ENCODE measurements around the gene VIPR1. TPM values are rescaled to one million over a fixed set of nuclear protein-coding genes. Genes with fewer than 3 reads are reported as not detected.
A peak's percentile ranks its signal among the peaks of the same experiment; 100 is the strongest.

Gene VIPR1
- total RNA-seq, 3 donors from 2014 or later: 2.2 to 4.7 (median 4.6) TPM

DNA sequence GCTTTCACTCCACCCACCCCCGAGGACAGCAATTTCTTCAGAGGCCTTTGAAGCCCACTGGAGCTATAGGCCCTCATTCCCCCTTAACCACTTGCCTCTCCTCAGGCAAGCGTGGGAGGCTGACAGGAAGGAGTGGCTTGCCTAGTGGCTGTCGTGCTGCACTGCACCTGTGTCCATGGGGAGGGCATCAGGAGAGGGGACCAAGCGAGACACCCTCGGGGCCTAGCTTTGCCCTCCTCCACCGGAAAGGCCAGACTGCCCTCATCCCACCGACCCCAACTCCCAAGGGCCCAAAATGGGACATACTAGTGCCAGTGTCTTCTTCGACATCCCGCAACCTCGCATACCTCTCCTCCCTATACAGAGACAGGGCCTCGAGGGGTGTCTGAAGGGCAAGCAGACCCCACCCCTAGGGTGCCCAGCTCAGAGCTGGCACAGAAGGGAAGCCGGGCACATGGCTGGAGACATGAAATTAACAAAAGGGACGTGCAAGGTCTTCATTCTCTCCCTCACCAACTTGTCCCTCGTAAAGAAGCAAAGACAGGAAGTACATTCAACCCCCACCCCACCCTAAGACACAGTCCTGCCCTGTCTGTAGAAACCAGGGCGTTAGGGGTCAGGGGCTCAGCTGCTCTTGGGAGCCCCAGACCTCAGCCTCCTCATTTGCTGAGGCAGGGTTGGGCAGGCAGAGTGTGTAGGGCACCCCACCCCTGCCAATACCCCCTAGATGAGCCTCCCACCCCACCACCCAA is 24.3 kb downstream of the VIPR1 start:
- peak; percentile 46 for DNase-seq
- peaks cover 9% of the 10 kb centered on the region for H3K36me3 Mint-ChIP-seq (ENCODE audit: insufficient read depth)
- H3K9me3 Mint-ChIP-seq: no peaks in the 10 kb centered on the region
- no peak overlapping the region for H3K4me3 Mint-ChIP-seq
- ATAC-seq: peak; percentile 87 to 91
- H3K4me1 Mint-ChIP-seq (ENCODE audit: low read depth): peaks cover 57% of the 10 kb centered on the region
- no peaks in the 10 kb centered on the region for H3K27me3 Mint-ChIP-seq (ENCODE audit: low read depth)

DNA sequence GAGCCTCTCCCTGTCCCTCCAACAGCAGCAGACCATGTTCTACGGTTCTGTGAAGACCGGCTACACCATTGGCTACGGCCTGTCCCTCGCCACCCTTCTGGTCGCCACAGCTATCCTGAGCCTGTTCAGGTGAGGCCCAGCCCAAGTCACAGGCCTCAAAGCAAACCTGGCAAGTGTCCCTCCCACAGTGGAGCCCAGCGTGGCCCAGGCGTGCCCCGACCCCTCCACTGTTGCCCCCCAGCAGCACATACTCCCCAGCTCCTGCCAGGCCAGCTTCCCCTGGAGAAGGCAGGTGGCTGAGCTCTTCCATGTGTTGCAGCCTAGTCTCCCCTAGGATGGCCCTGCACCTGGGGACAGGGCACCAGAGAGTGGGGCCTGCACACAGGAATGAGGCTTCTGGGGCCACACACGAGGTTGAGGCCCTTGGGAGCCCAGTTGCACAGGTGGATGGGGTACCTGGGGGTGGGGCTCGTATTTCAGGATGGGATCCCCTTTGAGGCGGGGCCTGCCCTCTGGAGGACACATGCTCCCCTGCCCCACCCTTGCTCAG is 25.0 kb downstream of the VIPR1 start:
- Mint-ChIP-seq H3K36me3 (ENCODE audit: insufficient read depth) (peaks cover 13% of the 10 kb centered on the region), H3K9me3 (no peaks in the 10 kb centered on the region), H3K4me1 (ENCODE audit: low read depth) (peaks cover 63% of the 10 kb centered on the region), H3K27me3 (ENCODE audit: low read depth) (no peaks in the 10 kb centered on the region), H3K4me3 (no peak overlapping the region)
- DNase-seq (no peak), ATAC-seq (peak; percentile 6 to 10)

DNA sequence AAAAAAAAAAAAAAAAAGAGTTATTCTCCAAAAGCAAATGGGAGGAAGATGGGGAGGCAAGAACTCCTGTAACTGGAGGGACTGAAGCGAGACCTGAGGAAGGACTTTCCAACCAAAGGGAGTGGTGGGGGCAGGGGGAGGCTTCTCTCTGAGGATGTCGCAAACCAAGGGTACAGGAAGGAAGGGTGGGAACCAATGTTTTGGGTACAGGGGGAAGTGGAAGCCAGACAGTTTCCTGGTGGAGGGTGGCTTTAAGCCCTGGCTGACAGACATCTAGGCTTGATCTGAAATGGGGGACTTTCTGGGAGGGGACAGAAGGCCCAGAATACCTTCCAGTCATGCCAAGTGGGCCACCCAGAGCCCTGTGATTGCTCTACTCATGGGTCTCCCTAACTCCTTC is 27.0 kb downstream of the VIPR1 start:
- peaks cover 14% of the 10 kb centered on the region for H3K36me3 Mint-ChIP-seq (ENCODE audit: insufficient read depth)
- ATAC-seq (no peak), DNase-seq (no peak)
- H3K4me3 Mint-ChIP-seq: peak overlapping the region; percentile 42
- no peaks in the 10 kb centered on the region for H3K27me3 Mint-ChIP-seq (ENCODE audit: low read depth)
- no peaks in the 10 kb centered on the region for H3K9me3 Mint-ChIP-seq
- H3K4me1 Mint-ChIP-seq (ENCODE audit: low read depth): peaks cover 81% of the 10 kb centered on the region

DNA sequence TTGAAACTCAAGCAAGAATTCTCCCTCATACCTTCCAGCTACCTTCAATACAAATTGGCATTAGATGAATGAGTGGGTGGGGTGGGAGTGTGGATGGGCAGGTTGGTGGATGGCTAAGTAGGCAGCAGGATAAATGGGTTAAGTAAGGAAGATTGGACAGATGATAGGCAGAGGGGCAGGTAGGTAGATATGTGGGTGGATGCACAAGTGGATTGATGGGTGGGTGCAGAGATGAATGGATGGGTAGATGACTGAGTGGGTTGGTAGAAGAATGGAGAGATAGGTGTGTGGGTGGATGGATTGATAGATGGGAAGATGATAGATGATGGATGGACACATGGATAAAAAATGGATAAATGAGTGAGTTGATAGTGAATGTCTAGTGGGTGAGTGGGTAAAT is 27.6 kb downstream of the VIPR1 start:
- peak overlapping the region; percentile 42 for H3K4me3 Mint-ChIP-seq
- H3K27me3 Mint-ChIP-seq (ENCODE audit: low read depth): no peaks in the 10 kb centered on the region
- H3K9me3 Mint-ChIP-seq: no peaks in the 10 kb centered on the region
- ATAC-seq (no peak), DNase-seq (no peak)
- H3K4me1 Mint-ChIP-seq (ENCODE audit: low read depth): peaks cover 85% of the 10 kb centered on the region
- peaks cover 14% of the 10 kb centered on the region for H3K36me3 Mint-ChIP-seq (ENCODE audit: insufficient read depth)

DNA sequence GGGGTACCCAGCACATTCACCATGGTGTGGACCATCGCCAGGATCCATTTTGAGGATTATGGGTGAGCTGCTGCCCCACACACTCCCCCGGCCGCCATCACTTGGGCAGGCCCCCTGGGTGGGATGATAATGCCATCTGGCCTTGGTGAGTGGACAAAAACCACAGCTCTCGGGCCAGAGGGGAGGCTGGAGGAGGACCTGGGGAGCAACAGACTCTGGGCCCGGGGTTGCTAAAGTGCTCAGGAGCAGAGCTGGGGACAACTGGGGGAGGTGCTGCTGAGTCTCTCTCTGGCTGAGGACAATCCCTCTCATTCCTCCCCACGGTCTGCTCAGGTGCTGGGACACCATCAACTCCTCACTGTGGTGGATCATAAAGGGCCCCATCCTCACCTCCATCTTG is 29.0 kb downstream of the VIPR1 start:
- no peak overlapping the region for H3K4me3 Mint-ChIP-seq
- peaks cover 79% of the 10 kb centered on the region for H3K4me1 Mint-ChIP-seq (ENCODE audit: low read depth)

DNA sequence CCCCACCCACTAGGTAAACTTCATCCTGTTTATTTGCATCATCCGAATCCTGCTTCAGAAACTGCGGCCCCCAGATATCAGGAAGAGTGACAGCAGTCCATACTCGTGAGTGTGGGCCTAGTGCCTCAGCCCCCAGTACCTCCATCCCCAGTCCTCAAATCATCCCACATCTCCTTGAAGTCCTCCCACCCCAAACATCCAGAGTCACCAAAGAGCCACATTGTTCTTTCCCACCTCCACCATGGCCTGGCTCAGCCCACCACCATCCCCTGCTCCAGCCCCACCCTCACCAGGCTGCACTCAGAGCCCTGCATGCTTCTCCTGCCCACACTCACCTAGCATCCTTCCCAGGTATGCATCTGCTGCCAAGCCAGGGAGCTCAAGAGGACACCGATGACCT is 29.8 kb downstream of the VIPR1 start:
- H3K27me3 Mint-ChIP-seq (ENCODE audit: low read depth): no peaks in the 10 kb centered on the region
- H3K4me1 Mint-ChIP-seq (ENCODE audit: low read depth): peaks cover 72% of the 10 kb centered on the region
- H3K9me3 Mint-ChIP-seq: no peaks in the 10 kb centered on the region
- H3K36me3 Mint-ChIP-seq (ENCODE audit: insufficient read depth): peaks cover 14% of the 10 kb centered on the region
- H3K4me3 Mint-ChIP-seq: no peak overlapping the region
- ATAC-seq (no peak), DNase-seq (no peak)

More for the DNA sequence above, 29.0 kb downstream of the VIPR1 start:
- H3K9me3 Mint-ChIP-seq: no peaks in the 10 kb centered on the region
- no peak for DNase-seq
- peaks cover 14% of the 10 kb centered on the region for H3K36me3 Mint-ChIP-seq (ENCODE audit: insufficient read depth)
- H3K27me3 Mint-ChIP-seq (ENCODE audit: low read depth): no peaks in the 10 kb centered on the region
- ATAC-seq: no peak

DNA sequence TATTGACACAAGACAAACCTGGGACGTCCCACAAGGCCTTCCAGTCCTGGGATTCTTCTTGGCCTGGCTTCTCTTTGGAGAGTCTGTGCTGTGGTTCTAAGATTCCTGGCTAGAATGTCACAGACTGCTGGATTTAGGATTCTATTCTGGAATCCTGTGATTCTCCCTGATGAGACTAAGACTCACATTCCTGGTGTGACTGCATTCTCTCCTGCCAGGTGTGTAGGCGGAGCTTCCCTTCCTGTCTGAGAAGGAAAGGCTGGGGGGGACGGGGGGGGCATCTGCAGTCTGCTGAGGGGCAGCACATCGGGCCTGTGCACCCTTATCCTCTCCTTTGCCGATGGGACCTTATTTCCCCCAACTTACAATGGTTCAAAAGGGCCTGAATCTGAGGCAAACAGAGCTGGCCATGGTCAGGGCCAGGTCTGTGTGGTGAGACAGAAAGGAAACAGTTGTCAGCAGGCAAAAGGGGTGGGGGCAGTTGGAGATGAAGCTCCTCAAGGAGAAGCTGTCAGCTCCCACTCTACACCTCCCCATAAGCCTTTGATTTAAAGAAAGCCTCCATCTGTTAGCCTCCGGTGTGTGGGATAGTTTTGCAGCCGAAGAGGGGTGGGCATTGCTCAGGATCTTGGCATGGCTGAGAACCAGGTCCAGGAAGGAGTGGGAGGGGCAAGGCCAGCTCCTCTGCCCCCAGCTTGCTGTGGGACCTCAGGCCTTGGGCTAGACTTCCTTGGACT is 30.9 kb downstream of the VIPR1 start:
- peaks cover 64% of the 10 kb centered on the region for H3K4me1 Mint-ChIP-seq (ENCODE audit: low read depth)

DNA sequence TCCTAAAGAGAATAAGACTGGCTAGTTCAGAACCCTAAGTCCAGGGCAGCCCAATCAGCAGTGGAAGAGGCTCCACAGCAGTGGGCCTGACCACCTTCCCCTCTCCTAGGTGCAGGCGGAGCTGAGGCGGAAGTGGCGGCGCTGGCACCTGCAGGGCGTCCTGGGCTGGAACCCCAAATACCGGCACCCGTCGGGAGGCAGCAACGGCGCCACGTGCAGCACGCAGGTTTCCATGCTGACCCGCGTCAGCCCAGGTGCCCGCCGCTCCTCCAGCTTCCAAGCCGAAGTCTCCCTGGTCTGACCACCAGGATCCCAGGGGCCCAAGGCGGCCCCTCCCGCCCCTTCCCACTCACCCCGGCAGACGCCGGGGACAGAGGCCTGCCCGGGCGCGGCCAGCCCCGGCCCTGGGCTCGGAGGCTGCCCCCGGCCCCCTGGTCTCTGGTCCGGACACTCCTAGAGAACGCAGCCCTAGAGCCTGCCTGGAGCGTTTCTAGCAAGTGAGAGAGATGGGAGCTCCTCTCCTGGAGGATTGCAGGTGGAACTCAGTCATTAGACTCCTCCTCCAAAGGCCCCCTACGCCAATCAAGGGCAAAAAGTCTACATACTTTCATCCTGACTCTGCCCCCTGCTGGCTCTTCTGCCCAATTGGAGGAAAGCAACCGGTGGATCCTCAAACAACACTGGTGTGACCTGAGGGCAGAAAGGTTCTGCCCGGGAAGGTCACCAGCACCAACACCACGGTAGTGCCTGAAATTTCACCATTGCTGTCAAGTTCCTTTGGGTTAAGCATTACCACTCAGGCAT is 33.7 kb downstream of the VIPR1 start:
- no peaks in the 10 kb centered on the region for H3K27me3 Mint-ChIP-seq (ENCODE audit: low read depth)
- H3K9me3 Mint-ChIP-seq: no peaks in the 10 kb centered on the region
- H3K36me3 Mint-ChIP-seq (ENCODE audit: insufficient read depth): peaks cover 5% of the 10 kb centered on the region
- H3K4me3 Mint-ChIP-seq: no peak overlapping the region
- DNase-seq (peak; percentile 23), ATAC-seq (peak; percentile 41 to 51)
- peaks cover 42% of the 10 kb centered on the region for H3K4me1 Mint-ChIP-seq (ENCODE audit: low read depth)

More for the DNA sequence above, 30.9 kb downstream of the VIPR1 start:
- no peak overlapping the region for H3K4me3 Mint-ChIP-seq
- H3K9me3 Mint-ChIP-seq: no peaks in the 10 kb centered on the region
- no peaks in the 10 kb centered on the region for H3K27me3 Mint-ChIP-seq (ENCODE audit: low read depth)
- ATAC-seq: no peak
- DNase-seq: no peak
- H3K36me3 Mint-ChIP-seq (ENCODE audit: insufficient read depth): peaks cover 13% of the 10 kb centered on the region

DNA sequence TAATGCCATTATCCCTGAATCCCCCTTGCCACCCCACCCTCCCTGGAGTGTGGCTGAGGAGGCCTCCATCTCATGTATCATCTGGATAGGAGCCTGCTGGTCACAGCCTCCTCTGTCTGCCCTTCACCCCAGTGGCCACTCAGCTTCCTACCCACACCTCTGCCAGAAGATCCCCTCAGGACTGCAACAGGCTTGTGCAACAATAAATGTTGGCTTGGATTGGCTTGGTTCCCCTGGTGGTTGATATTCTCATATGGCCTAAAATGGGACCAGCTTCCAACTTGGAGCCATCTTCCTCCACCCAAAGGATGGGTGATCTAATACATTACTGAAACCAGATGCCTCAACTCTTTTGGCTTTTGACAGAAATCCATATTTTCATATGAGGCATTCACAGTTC is 34.9 kb downstream of the VIPR1 start:
- H3K4me1 Mint-ChIP-seq (ENCODE audit: low read depth): peaks cover 31% of the 10 kb centered on the region
- ATAC-seq: no peak

DNA sequence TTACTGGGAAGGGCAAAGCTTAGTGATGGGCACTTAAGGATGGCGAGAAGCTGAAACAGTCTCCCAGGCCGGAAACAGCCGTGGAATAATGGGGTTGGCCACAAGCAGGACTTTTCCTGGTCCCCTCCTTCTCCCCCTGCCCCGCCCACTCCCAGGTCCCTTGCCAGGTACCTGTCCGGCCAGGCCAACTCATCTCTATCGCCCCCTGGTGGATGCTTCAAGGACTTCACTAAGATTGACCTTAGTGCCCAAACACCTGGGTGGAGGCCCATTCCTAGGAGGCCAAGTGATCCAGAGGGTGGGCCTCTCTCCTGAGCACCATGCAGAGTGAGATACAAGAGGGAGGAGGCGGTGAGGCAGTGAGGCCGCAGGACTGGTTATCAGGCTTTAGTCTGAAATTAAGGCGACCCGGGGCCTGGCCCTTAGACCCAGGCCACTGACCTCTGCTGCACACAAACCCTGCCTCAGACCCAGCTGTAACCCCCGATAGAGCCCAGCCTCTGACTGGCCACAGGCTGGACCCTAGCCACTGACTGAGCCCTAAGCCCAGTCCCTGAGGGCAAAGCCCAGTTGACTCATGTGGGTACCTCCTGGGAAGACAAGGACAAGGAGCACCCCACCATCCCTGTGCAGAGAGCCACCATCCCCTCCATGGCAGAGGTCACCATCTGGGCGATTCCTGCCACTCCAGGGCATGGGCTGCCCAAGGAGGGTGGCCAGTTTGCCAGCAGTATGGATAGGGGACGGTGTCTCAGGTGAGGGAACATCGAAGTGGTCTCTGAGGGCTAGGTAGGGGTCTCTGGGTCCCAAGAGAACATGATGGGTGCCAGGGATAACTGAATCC is 37.6 kb downstream of the VIPR1 start:
- H3K27me3 Mint-ChIP-seq (ENCODE audit: low read depth): no peaks in the 10 kb centered on the region
- H3K4me1 Mint-ChIP-seq (ENCODE audit: low read depth): peaks cover 8% of the 10 kb centered on the region
- no peak overlapping the region for H3K4me3 Mint-ChIP-seq
- H3K9me3 Mint-ChIP-seq: no peaks in the 10 kb centered on the region
- no peaks in the 10 kb centered on the region for H3K36me3 Mint-ChIP-seq (ENCODE audit: insufficient read depth)
- DNase-seq (peak; percentile 59), ATAC-seq (peak; percentile 56 to 63)

More for the DNA sequence above, 34.9 kb downstream of the VIPR1 start:
- DNase-seq: no peak
- H3K27me3 Mint-ChIP-seq (ENCODE audit: low read depth): no peaks in the 10 kb centered on the region
- peaks cover 2% of the 10 kb centered on the region for H3K36me3 Mint-ChIP-seq (ENCODE audit: insufficient read depth)
- no peak overlapping the region for H3K4me3 Mint-ChIP-seq
- H3K9me3 Mint-ChIP-seq: no peaks in the 10 kb centered on the region

DNA sequence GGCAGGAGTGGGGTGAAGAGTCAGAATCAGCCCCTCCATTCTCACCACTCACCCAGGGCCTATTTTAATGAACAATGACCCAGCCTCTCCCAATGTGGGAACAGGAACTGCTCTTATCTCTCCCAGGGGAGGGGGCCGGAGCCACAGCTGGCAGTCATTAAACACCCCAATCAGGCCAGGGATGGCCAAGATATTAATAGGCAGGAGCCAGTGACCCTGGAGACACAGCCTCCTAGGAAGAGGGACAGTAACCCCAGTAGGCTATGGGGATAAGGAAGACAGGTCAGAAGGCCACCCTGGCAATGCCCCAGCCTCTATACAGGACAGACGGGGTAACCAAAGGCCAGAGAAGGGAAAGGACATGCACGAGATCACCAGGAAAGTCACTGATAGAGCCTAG is 38.6 kb downstream of the VIPR1 start:
- no peak overlapping the region for H3K4me3 Mint-ChIP-seq
- H3K27me3 Mint-ChIP-seq (ENCODE audit: low read depth): no peaks in the 10 kb centered on the region
- H3K9me3 Mint-ChIP-seq: no peaks in the 10 kb centered on the region
- no peaks in the 10 kb centered on the region for H3K36me3 Mint-ChIP-seq (ENCODE audit: insufficient read depth)
- DNase-seq (no peak), ATAC-seq (no peak)
- H3K4me1 Mint-ChIP-seq (ENCODE audit: low read depth): peaks cover 8% of the 10 kb centered on the region

DNA sequence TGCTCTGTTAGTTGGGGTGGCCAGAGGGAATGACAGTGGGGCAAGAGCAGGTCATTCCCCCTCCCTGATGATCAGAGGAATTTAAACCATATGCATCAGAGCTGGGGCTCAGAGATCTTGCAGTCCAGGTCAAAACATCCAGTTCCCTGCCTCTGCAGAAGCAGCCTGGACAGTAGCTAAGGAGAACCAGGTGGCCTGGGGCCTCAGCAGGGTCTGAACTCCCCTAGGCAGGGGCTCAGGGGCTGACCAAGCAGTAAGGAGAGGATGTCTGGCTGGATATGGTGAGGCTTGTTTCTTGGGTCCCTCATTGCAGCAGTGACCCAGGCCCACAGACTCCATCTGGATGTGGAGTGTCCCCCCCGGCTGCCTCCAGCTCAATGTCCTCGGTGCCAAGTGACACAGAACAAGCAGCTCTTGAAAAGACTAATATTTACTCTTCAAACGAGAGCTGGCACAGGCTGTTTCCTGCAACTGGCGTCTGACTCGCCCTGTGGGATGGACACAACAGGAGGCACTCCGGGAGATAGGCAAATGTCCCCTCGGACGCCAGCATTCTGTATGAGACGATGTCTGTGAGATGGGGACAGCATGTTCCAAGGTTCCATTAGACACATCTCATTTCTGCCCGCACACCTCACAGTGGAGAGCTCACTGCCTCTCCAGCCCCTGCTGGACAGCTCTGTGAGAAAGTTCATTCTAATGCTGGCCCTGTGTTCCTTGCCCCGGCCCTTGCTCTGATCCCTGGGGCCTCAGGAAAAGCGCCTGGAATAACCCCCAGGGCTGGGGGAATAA is 42.2 kb downstream of the VIPR1 start:
- Mint-ChIP-seq H3K36me3 (ENCODE audit: insufficient read depth) (peaks cover 6% of the 10 kb centered on the region), H3K27me3 (ENCODE audit: low read depth) (no peaks in the 10 kb centered on the region), H3K4me3 (no peak overlapping the region), H3K4me1 (ENCODE audit: low read depth) (peaks cover 10% of the 10 kb centered on the region), H3K9me3 (no peaks in the 10 kb centered on the region)
- ATAC-seq: no peak
- DNase-seq: no peak
